KMS-11 (cell line): ENCODE measurements around the gene IL3.

Experiments used
- H2AFZ ChIP-seq: fragments of 200-600 bp; sonication (generic); 2 replicates; pipeline ENCODE4 v1.6.1; 2016; ENCODE audit warnings: antibody characterized with exemption, mixed run types, low read depth
- H3K27ac ChIP-seq: fragments of 200-600 bp; sonication (generic); 2 replicates; pipeline ENCODE4 v1.6.1; 2016; ENCODE audit warnings: mild to moderate bottlenecking, mixed run types
- H3K27me3 ChIP-seq: fragments of 200-600 bp; sonication (generic); 2 replicates; pipeline ENCODE4 v1.6.1; 2017; ENCODE audit warnings: mild to moderate bottlenecking, low read depth, mixed run types, moderate library complexity; ENCODE audit not compliant: insufficient read depth
- H3K36me3 ChIP-seq: fragments of 200-600 bp; sonication (generic); 2 replicates; pipeline ENCODE4 v1.6.1; 2017; ENCODE audit warnings: mild to moderate bottlenecking, mixed run types; ENCODE audit not compliant: insufficient read depth
- H3K4me1 ChIP-seq: fragments of 200-600 bp; sonication (generic); 2 replicates; pipeline ENCODE4 v1.6.1; 2016; ENCODE audit warnings: mild to moderate bottlenecking, low read depth, mixed run types; ENCODE audit not compliant: poor library complexity, severe bottlenecking
- H3K4me2 ChIP-seq: fragments of 200-600 bp; sonication (generic); 2 replicates; pipeline ENCODE4 v1.7.0; 2016; ENCODE audit warnings: mild to moderate bottlenecking, mixed run types
- H3K4me3 ChIP-seq: fragments of 200-600 bp; sonication (generic); IDR thresholded peaks from 2 replicates; pipeline ENCODE4 v1.6.1; 2017; ENCODE audit warnings: low read depth, low read length, mixed read lengths; ENCODE audit not compliant: insufficient read depth
- H3K79me2 ChIP-seq: fragments of 200-600 bp; sonication (generic); 2 replicates; pipeline ENCODE4 v1.6.1; 2016; ENCODE audit warnings: low read depth, mixed run types; ENCODE audit not compliant: insufficient read depth
- H3K9ac ChIP-seq: fragments of 200-600 bp; sonication (generic); 2 replicates; pipeline ENCODE4 v1.6.1; 2016; ENCODE audit warnings: mild to moderate bottlenecking, mixed run types
- H4K20me1 ChIP-seq: fragments of 200-600 bp; sonication (generic); 2 replicates; pipeline ENCODE4 v1.6.1; 2016; ENCODE audit warnings: mild to moderate bottlenecking, mixed run types; ENCODE audit not compliant: insufficient read depth
- TF ChIP-seq, protein P1 (sequence below): fragments of 200-600 bp; sonication (generic); conservative IDR thresholded peaks from 2 replicates; pipeline ENCODE4 v1.6.1; 2017; ENCODE audit warnings: low read depth, mild to moderate bottlenecking, antibody characterized with exemption, low read length, moderate library complexity, mixed read lengths

Gene IL3

DNA sequence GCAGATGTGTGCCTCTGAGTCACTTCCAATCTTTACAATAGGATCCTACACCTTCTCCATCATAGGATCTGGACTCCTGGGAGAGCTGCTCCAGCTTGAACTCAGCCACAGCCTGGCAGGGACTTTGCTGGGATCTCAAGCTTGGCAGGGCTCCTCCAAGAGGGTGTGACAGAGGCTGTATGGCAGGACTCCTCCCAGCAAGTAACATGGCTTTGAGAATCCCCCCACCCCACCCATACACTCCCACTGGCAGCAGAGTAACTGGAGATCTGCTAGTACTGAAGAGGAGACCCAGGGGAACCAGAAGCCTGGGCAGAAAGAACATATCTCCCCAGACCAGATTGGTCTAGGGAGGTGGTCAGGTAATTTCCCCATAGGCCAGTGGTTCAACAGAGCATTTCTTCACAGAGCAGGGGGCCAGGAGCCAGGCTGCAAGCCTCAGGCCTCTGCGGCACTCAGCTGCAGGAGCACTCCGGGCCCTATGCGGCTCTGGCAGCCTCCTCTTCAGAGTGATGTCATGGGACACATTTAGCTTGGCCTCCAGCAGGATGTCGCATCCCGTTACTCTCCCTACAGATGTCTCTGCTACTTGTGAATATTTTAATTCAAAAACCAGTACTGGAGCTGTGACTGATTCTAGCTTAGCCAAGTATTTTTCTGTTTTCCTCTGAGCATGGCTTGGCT is 47.3 kb upstream of the IL3 start:
- no peaks in the 10 kb centered on the region for H3K79me2 ChIP-seq
- H4K20me1 ChIP-seq = no peaks in the 10 kb centered on the region
- no peak overlapping the region for H3K9ac ChIP-seq
- TF ChIP-seq, protein P1, sequence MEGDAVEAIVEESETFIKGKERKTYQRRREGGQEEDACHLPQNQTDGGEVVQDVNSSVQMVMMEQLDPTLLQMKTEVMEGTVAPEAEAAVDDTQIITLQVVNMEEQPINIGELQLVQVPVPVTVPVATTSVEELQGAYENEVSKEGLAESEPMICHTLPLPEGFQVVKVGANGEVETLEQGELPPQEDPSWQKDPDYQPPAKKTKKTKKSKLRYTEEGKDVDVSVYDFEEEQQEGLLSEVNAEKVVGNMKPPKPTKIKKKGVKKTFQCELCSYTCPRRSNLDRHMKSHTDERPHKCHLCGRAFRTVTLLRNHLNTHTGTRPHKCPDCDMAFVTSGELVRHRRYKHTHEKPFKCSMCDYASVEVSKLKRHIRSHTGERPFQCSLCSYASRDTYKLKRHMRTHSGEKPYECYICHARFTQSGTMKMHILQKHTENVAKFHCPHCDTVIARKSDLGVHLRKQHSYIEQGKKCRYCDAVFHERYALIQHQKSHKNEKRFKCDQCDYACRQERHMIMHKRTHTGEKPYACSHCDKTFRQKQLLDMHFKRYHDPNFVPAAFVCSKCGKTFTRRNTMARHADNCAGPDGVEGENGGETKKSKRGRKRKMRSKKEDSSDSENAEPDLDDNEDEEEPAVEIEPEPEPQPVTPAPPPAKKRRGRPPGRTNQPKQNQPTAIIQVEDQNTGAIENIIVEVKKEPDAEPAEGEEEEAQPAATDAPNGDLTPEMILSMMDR = no peak
- no peak overlapping the region for H3K27ac ChIP-seq
- no peak overlapping the region for H3K4me3 ChIP-seq
- H2AFZ ChIP-seq = no peak overlapping the region
- H3K36me3 ChIP-seq = no peaks in the 10 kb centered on the region
- H3K4me2 ChIP-seq = no peak overlapping the region
- peaks cover 23% of the 10 kb centered on the region for H3K4me1 ChIP-seq
- peaks cover 40% of the 10 kb centered on the region for H3K27me3 ChIP-seq

DNA sequence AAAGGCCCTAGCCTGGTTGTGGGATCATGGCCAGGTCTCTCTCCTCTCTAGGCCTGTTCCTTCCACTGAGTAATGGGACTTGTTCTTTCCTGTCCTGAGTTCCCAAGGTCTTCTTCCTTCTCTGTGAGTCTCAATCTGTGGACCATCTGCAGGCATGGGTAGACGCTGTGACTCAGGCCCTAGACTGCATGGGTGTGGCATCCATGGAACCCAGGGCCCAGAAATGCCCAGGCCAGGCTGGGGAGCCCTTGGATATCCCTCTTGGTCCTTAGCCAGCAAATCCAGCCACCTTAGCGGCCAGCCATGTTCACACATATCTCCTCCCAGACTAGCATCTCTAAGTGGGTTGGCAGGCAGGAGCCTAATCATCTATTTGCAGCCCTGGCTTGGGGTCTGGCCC is 46.7 kb upstream of the IL3 start:
- H4K20me1 ChIP-seq = no peaks in the 10 kb centered on the region
- TF ChIP-seq, protein P1 = no peak
- H3K4me2 ChIP-seq = no peak overlapping the region
- H3K79me2 ChIP-seq = no peaks in the 10 kb centered on the region
- no peak overlapping the region for H3K9ac ChIP-seq
- H3K27me3 ChIP-seq = peaks cover 46% of the 10 kb centered on the region
- H3K4me3 ChIP-seq = no peak overlapping the region
- H3K36me3 ChIP-seq = no peaks in the 10 kb centered on the region
- peaks cover 29% of the 10 kb centered on the region for H3K4me1 ChIP-seq
- H3K27ac ChIP-seq = no peak overlapping the region
- H2AFZ ChIP-seq = no peak overlapping the region

DNA sequence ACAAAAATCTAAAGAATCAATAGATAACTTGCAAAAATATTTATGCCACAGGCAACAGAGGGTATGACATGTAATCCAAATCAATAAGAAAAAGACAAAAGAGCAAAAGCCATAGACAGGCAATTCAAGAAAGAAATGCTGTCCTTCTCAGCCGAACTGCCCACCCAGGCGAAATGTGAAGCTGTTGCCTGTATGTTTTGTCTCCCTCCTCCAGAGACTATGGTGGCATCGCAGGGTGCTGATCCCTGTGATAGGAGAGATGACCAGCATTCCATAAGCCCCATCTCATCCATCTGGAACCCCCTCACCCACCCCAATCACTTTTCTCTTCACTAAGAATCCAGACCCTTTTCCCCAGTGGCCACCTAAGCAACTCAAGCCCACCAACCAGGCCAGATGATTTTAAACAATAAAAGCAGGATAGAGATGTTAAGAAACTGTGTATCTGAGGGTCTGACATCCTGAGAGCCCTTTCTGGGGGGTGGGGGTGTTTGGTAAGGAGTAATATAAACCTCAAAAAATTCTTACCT is 43.7 kb upstream of the IL3 start:
- no peak overlapping the region for H2AFZ ChIP-seq
- H3K27ac ChIP-seq = no peak overlapping the region
- no peak overlapping the region for H3K4me3 ChIP-seq
- H3K4me1 ChIP-seq = peaks cover 58% of the 10 kb centered on the region
- no peaks in the 10 kb centered on the region for H3K36me3 ChIP-seq
- H3K27me3 ChIP-seq = peaks cover 59% of the 10 kb centered on the region
- TF ChIP-seq, protein P1 = no peak
- H3K9ac ChIP-seq = no peak overlapping the region
- H4K20me1 ChIP-seq = 0 out of 2 replicates have a peak, but pooled peaks cover 6% of the 10 kb centered on the region
- H3K4me2 ChIP-seq = peak overlapping the region; percentile 53; the same call in 1 of the 2 replicates
- no peaks in the 10 kb centered on the region for H3K79me2 ChIP-seq

DNA sequence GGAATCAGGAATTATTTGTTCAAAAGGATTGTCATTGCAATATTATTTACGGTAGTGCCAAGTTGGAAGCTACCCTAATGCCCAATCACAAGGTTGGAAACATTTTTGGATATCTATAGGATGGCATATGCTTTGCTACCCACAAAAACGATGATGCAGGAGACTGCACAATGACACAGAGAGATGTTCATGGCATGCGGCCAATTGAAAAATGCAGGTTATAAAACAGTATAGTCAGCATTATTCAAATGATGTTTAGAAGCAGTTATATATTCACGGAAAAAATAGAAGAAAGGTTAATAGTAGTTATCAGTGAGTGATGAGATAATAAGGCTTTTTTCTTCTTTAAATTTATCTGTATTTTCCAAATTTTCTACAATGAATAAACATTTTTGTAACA is 43.1 kb upstream of the IL3 start:
- Histone ChIP-seq H3K27me3 (peaks cover 65% of the 10 kb centered on the region), H2AFZ (no peak overlapping the region), H3K4me1 (peaks cover 59% of the 10 kb centered on the region), H4K20me1 (0 out of 2 replicates have a peak, but pooled peaks cover 6% of the 10 kb centered on the region), H3K36me3 (no peaks in the 10 kb centered on the region), H3K4me3 (no peak overlapping the region), H3K9ac (no peak overlapping the region), H3K27ac (no peak overlapping the region), H3K79me2 (no peaks in the 10 kb centered on the region), H3K4me2 (peak overlapping the region; percentile 53)
- TF ChIP-seq, protein P1 = no peak
